Activated CD4-positive, CD25-positive, alpha-beta regulatory T cell (primary cell): ENCODE results near the gene SELENOI.
A peak's percentile ranks its signal among the peaks of the same experiment; 100 is the strongest.
"Not testable (repeated sequence)": the region's sequence is repeated elsewhere in the genome, so short reads cannot be mapped to it uniquely, and the experiment has no call there.

Experiments used
- DNase-seq, 4 experiments: peaks; one replicate each; lab custom pipeline; 2025; lab: John Stamatoyannopoulos, UW

Gene SELENOI

GRCh38 chr2:26359886-26360473 is 14.0 kb downstream of the SELENOI start:
- DNase-seq, result no peak

GRCh38 chr2:26363323-26363722 is 17.4 kb downstream of the SELENOI start:
- DNase-seq, result no peak

- no peak for DNase-seq
Measured at GRCh38 chr2:26363958-26364357, 18.0 kb downstream of the SELENOI start.

- no peak for DNase-seq
Measured at GRCh38 chr2:26364669-26365068, 18.7 kb downstream of the SELENOI start.

GRCh38 chr2:26366957-26367356 is 21.0 kb downstream of the SELENOI start:
- DNase-seq, result no peak

GRCh38 chr2:26369664-26370063 is 23.7 kb downstream of the SELENOI start:
- not testable (repeated sequence) for DNase-seq

GRCh38 chr2:26370909-26371308 is 25.0 kb downstream of the SELENOI start:
- DNase-seq, result not testable (repeated sequence)

GRCh38 chr2:26376799-26377198 is 30.9 kb downstream of the SELENOI start:
- DNase-seq, result no peak

- no peak for DNase-seq
Measured at GRCh38 chr2:26380281-26380680, 34.3 kb downstream of the SELENOI start.

- DNase-seq, result no peak
Measured at GRCh38 chr2:26382564-26382963, 36.6 kb downstream of the SELENOI start.

GRCh38 chr2:26384183-26384582 is 38.2 kb downstream of the SELENOI start:
- no peak for DNase-seq

GRCh38 chr2:26384597-26384996 is 38.7 kb downstream of the SELENOI start:
- DNase-seq, result no peak

- DNase-seq, result no peak
Measured at GRCh38 chr2:26387189-26387588, 41.2 kb downstream of the SELENOI start.

GRCh38 chr2:26394694-26395093 is 48.8 kb downstream of the SELENOI start:
- no peak for DNase-seq

GRCh38 chr2:26395394-26395793 is 49.5 kb downstream of the SELENOI start:
- DNase-seq, result no peak

GRCh38 chr2:26396734-26397298 is 50.9 kb downstream of the SELENOI start:
- no peak for DNase-seq

- DNase-seq, result no peak
Measured at GRCh38 chr2:26399771-26400376, 53.9 kb downstream of the SELENOI start.

- DNase-seq, result no peak
Measured at GRCh38 chr2:26400723-26401122, 54.8 kb downstream of the SELENOI start.

- peak in 1 of 4 experiments; percentile 2 for DNase-seq
Measured at GRCh38 chr2:26401739-26402541, 56.0 kb downstream of the SELENOI start, which contains the start of gene DRC1. Gene DRC1 (plus strand): TSS chr2:26401920. CDS start chr2:26401990, 70 bp downstream.

- DNase-seq, result no peak
Measured at GRCh38 chr2:26407526-26407925, 61.6 kb downstream of the SELENOI start.

GRCh38 chr2:26409785-26410184 is 63.8 kb downstream of the SELENOI start:
- no peak for DNase-seq

GRCh38 chr2:26410764-26411243 is 64.9 kb downstream of the SELENOI start:
- DNase-seq, result no peak

GRCh38 chr2:26411419-26411818 is 65.5 kb downstream of the SELENOI start:
- no peak for DNase-seq
